Gastrocnemius medialis (tissue), 4 donors: ENCODE results near the gene ISM1. TPM values are rescaled to one million over a fixed set of nuclear protein-coding genes. Genes with fewer than 3 reads are reported as not detected.
A peak's percentile ranks its signal among the peaks of the same experiment; 100 is the strongest.

Experiments
- ATAC-seq, 2 donors: fragments of 150-250 bp; one replicate each; pipeline ENCODE4 v1.9.1; 2016
- DNase-seq, 2 donors: peaks; one replicate each; pipeline ENCODE4 v3.0.0-alpha.2; 2019
- H3K27ac ChIP-seq, 4 donors: fragments of 200-600 bp; sonication (generic); 1 replicate in 1 of 4; 2 replicates in 3 of 4; pipeline ENCODE4 v1.5.1; 2016 to 2018; ENCODE audit warnings: mild to moderate bottlenecking in 2 of 4, moderate library complexity in 1 of 4
- H3K27me3 ChIP-seq, 3 donors: fragments of 200-600 bp; sonication (generic) in 2 of 3; 1 replicate in 1 of 3; 2 replicates in 2 of 3; pipeline versions ENCODE4 v1.5.1 to v1.6.0; 2016 to 2019; ENCODE audit warnings: mild to moderate bottlenecking in 1 of 3, moderate library complexity in 1 of 3
- H3K36me3 ChIP-seq, 2 donors: fragments of 200-600 bp; sonication (generic) in 1 of 2; one replicate each; pipeline ENCODE4 v1.5.1; 2017 to 2018
- H3K4me1 ChIP-seq, 2 donors: fragments of 200-600 bp; sonication (generic) in 1 of 2; one replicate each; pipeline ENCODE4 v1.5.1; 2016 to 2017; ENCODE audit warnings: mild to moderate bottlenecking in 2 of 2
- H3K4me3 ChIP-seq, 4 donors: fragments of 200-600 bp; sonication (generic) in 3 of 4; 1 replicate in 1 of 4; 2 replicates in 3 of 4; pipeline ENCODE4 v1.5.1; 2016 to 2019; ENCODE audit warnings: mild to moderate bottlenecking in 2 of 4
- H3K9me3 ChIP-seq, 3 donors: fragments of 200-600 bp; sonication (generic) in 2 of 3; 1 replicate in 1 of 3; 2 replicates in 2 of 3; pipeline ENCODE4 v1.5.1; 2016 to 2019
- POLR2A ChIP-seq, 2 donors: fragments of 450-650 bp; IDR thresholded peaks; one replicate each; pipeline ENCODE4 v1.6.1; 2017; ENCODE audit warnings: antibody characterized with exemption in 2 of 2, mild to moderate bottlenecking in 2 of 2, moderate library complexity in 2 of 2
- in situ Hi-C, 4 donors: fragments of 200-750 bp; cut with MboI; loops; one replicate each; pipeline versions ENCODE4 v1.15.0 to v1.8.0; 2017; ENCODE audit warnings: low sequenced_read_pairs in 4 of 4
- intact Hi-C: fragments of 100-400 bp; cut with DNase I; formaldehyde crosslinking; loops from one replicate; pipeline ENCODE4 v1.15.1; 2023; ENCODE audit warnings: low total_unique reads
- total RNA-seq, 4 donors: library from RNA; depleted of rRNA; stranded (reverse); fragments of >200 nt; gene quantifications; one replicate each; pipeline versions ENCODE4 v1.1.0 to v1.2.3, GENCODE V29; 2016
- TF ChIP-seq, protein P1 (sequence below), 5 experiments: fragments of 450-650 bp in 3 of 5; fragments of 200-600 bp in 2 of 5; sonication (generic) in 2 of 5; IDR thresholded peaks in 4 of 5; conservative IDR thresholded peaks in 1 of 5; 1 replicate in 4 of 5; 2 replicates in 1 of 5; pipeline ENCODE4 v1.5.1; 2016 to 2019; ENCODE audit warnings: antibody characterized with exemption in 5 of 5, mild to moderate bottlenecking in 3 of 5, moderate library complexity in 3 of 5

ISM1 gene
- total RNA-seq, 4 donors from 2014 or later, result 0.61 to 3.7 (median 0.78) TPM

GRCh38 chr20:13221673-13222318 is 722 bp downstream of the ISM1 start:
- ATAC-seq, result peak; percentile 37 to 69
- Histone ChIP-seq H3K27ac (peak overlapping the region in 2 of 4 donors; percentile 21 to 37), H3K27me3 (peaks cover 29 to 45% (median 30%) of the 10 kb centered on the region in 3 donors), H3K36me3 (no peaks in the 10 kb centered on the region), H3K4me3 (peak overlapping the region; percentile 29 to 48 (median 44)), H3K9me3 (no peaks in the 10 kb centered on the region), H3K4me1 (peaks cover 3 to 14% of the 10 kb centered on the region in 2 donors)
- intact Hi-C loops, result loop anchor here (2.0 kb wide), 1 partner anchor 51 kb away; no protein-coding TSS in a partner anchor
- in situ Hi-C loops, result no loop called here
- TF ChIP-seq, protein P1, sequence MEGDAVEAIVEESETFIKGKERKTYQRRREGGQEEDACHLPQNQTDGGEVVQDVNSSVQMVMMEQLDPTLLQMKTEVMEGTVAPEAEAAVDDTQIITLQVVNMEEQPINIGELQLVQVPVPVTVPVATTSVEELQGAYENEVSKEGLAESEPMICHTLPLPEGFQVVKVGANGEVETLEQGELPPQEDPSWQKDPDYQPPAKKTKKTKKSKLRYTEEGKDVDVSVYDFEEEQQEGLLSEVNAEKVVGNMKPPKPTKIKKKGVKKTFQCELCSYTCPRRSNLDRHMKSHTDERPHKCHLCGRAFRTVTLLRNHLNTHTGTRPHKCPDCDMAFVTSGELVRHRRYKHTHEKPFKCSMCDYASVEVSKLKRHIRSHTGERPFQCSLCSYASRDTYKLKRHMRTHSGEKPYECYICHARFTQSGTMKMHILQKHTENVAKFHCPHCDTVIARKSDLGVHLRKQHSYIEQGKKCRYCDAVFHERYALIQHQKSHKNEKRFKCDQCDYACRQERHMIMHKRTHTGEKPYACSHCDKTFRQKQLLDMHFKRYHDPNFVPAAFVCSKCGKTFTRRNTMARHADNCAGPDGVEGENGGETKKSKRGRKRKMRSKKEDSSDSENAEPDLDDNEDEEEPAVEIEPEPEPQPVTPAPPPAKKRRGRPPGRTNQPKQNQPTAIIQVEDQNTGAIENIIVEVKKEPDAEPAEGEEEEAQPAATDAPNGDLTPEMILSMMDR (IDR thresholded peaks at IDR 0.05 in 4 of 5, conservative IDR thresholded peaks at IDR 0.05 in 1 of 5), result no peak
- no peak for DNase-seq

DNA sequence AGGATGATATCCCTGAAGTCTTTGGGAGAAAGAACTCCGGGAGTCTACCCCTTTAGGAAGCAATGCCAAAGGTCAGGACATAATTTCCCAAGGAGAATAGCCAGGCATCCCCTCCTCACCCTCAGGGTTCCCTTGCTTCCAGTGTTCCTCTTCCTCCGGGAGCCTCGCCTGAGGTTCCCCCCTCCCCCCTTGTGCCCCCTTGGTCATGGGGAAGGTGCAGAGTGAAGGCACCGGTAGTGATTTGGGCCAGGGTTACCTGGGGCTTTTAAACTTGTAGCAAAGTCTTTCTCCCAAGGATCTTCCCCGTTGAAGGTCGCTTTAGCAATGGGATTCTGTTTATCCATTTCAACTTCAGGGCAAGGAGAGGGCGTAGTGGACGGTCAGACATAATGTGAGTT is 1.2 kb downstream of the ISM1 start:
- Histone ChIP-seq H3K27me3 (peaks cover 29 to 45% (median 30%) of the 10 kb centered on the region in 3 donors), H3K27ac (peak overlapping the region in 2 of 4 donors; percentile 21 to 37), H3K4me1 (peaks cover 3 to 14% of the 10 kb centered on the region in 2 donors), H3K36me3 (no peaks in the 10 kb centered on the region), H3K9me3 (no peaks in the 10 kb centered on the region), H3K4me3 (peak overlapping the region; percentile 29 to 48 (median 44))
- ATAC-seq (no peak), DNase-seq (no peak)
- no peak for TF ChIP-seq POLR2A (IDR thresholded peaks at IDR 0.05)
- TF ChIP-seq, protein P1 (IDR thresholded peaks at IDR 0.05 in 4 of 5, conservative IDR thresholded peaks at IDR 0.05 in 1 of 5), result no peak
- in situ Hi-C loops (no loop called here), intact Hi-C loops (loop anchor here (2.0 kb wide), 1 partner anchor 50 kb away; no protein-coding TSS in a partner anchor)

DNA sequence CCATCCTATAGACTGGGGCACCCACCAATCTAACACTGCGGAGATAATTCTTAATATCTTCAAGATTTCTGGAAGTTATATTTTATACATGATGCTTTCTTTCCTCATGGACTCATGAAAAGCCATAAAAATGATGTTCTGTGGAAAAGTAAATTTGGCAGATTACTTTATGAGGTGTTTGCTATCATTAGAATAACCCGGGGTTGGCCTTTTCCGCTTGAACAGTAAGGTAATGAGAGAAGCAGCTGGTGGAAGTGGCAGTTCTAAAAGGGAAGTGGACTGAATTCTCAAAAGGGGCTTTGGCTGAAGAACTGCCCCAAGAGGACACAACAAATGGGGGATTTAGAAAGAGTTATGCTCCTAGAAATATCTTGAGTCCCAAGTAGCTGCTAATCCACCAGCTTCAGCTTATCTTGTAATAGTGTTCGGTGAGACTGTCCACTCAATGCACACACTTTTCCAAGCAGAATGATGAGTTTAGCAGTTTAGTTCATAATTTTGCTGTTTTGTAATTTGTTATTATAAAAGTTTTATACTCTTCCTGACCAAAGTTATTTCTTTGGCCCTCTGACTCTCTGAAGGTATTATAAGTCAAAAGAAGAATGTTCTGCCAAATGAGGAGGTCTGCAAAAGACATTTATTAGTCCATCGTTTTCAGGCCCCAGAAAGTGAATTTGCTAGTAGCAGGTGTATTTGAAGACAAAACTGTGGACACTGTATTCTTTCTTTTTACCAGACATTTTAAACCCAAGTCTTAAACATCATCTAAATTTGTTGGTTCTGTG is 2.9 kb downstream of the ISM1 start:
- ATAC-seq (no peak), DNase-seq (no peak)
- no peak for TF ChIP-seq POLR2A (IDR thresholded peaks at IDR 0.05)
- TF ChIP-seq, protein P1 (IDR thresholded peaks at IDR 0.05 in 4 of 5, conservative IDR thresholded peaks at IDR 0.05 in 1 of 5), result no peak
- peaks cover 3 to 14% of the 10 kb centered on the region in 2 donors for H3K4me1 ChIP-seq
- no peaks in the 10 kb centered on the region for H3K9me3 ChIP-seq
- peaks cover 23 to 35% (median 28%) of the 10 kb centered on the region in 3 donors for H3K27me3 ChIP-seq
- H3K36me3 ChIP-seq, result no peaks in the 10 kb centered on the region
- H3K27ac ChIP-seq, result peak overlapping the region in 2 of 4 donors; percentile 5 to 13
- no peak overlapping the region for H3K4me3 ChIP-seq
- in situ Hi-C loops (no loop called here), intact Hi-C loops (loop anchor here (2.0 kb wide), 1 partner anchor 49 kb away; no protein-coding TSS in a partner anchor)

DNA sequence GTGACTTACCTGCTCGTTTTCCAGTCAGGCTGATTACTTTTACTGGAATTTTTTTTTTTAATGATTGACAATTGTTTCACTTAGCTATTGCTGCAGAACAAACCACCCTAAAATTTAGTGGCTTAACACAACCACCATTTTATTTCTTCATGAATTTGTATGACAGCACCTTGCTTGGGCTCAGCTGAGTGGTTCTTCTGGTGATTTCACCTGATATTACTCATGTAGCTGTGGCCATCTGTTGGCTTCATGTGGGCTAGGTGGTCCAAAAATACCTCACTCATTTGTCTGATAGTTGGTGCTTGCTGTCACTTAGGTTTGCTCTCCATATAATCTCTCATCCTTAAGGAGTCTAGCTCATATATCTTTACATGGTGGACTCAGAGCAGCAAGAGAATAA is 5.3 kb downstream of the ISM1 start:
- in situ Hi-C loops, result no loop called here
- Histone ChIP-seq H3K27ac (no peak overlapping the region), H3K4me3 (no peak overlapping the region), H3K9me3 (no peaks in the 10 kb centered on the region), H3K4me1 (no peaks in the 10 kb centered on the region), H3K27me3 (peaks cover 10 to 14% (median 13%) of the 10 kb centered on the region in 3 donors), H3K36me3 (no peaks in the 10 kb centered on the region)
- DNase-seq (no peak), ATAC-seq (no peak)
- no peak for TF ChIP-seq POLR2A (IDR thresholded peaks at IDR 0.05)
- TF ChIP-seq, protein P1 (IDR thresholded peaks at IDR 0.05 in 4 of 5, conservative IDR thresholded peaks at IDR 0.05 in 1 of 5), result no peak
- intact Hi-C loops, result no loop called here
